ENCODE data around the gene RNASE3.
"Not testable (repeated sequence)": the region's sequence is repeated elsewhere in the genome, so short reads cannot be mapped to it uniquely, and the experiment has no call there.

RNASE3 gene

GRCh38 chr14:20919038-20919756 lies 28.0 kb downstream of the RNASE3 start:
- not testable (repeated sequence) for DNase-seq

- not testable (repeated sequence) for DNase-seq
Observed at GRCh38 chr14:20923766-20924297, 32.6 kb downstream of the RNASE3 start.

GRCh38 chr14:20934148-20934762 lies 43.1 kb downstream of the RNASE3 start:
- DNase-seq, result no peak

GRCh38 chr14:20935303-20935984 lies 44.3 kb downstream of the RNASE3 start:
- no peak for DNase-seq

Measured in NCI-H524 (cell line).